Measurements from ENCODE around the gene NUF2. TPM values are rescaled to one million over a fixed set of nuclear protein-coding genes. Genes with fewer than 3 reads are reported as not detected.

NUF2 gene
- total RNA-seq, 2 donors from 2014 or later: 0.20 to 0.74 TPM

- no peaks in the 10 kb centered on the region for H3K4me1 ChIP-seq
- no peaks in the 10 kb centered on the region for H3K27me3 ChIP-seq
- H3K36me3 ChIP-seq: no peaks in the 10 kb centered on the region
- no peak for DNase-seq (ENCODE audit: low spot score)
- no peaks in the 10 kb centered on the region for H3K9me3 ChIP-seq
- H3K27ac ChIP-seq: no peak overlapping the region
- TF ChIP-seq CTCF (IDR thresholded peaks at IDR 0.05): no peak
- no peak overlapping the region for H3K4me3 ChIP-seq
Observed at GRCh38 chr1:163366555-163366954, 44.8 kb downstream of the NUF2 start.

- no peak overlapping the region for H3K27ac ChIP-seq
- H3K9me3 ChIP-seq: no peaks in the 10 kb centered on the region
- H3K4me1 ChIP-seq: no peaks in the 10 kb centered on the region
- H3K27me3 ChIP-seq: no peaks in the 10 kb centered on the region
- no peak for TF ChIP-seq CTCF (IDR thresholded peaks at IDR 0.05)
- H3K4me3 ChIP-seq: no peak overlapping the region
- no peaks in the 10 kb centered on the region for H3K36me3 ChIP-seq
- no peak for DNase-seq (ENCODE audit: low spot score)
Observed at GRCh38 chr1:163367721-163368120, 46.0 kb downstream of the NUF2 start.

- TF ChIP-seq CTCF (IDR thresholded peaks at IDR 0.05): no peak
- no peaks in the 10 kb centered on the region for H3K27me3 ChIP-seq
- H3K27ac ChIP-seq: no peak overlapping the region
- no peak overlapping the region for H3K4me3 ChIP-seq
- H3K4me1 ChIP-seq: no peaks in the 10 kb centered on the region
- no peaks in the 10 kb centered on the region for H3K36me3 ChIP-seq
- no peaks in the 10 kb centered on the region for H3K9me3 ChIP-seq
- DNase-seq (ENCODE audit: low spot score): no peak
Observed at GRCh38 chr1:163372576-163372975, 50.8 kb downstream of the NUF2 start.

- H3K4me3 ChIP-seq: no peak overlapping the region
- no peak for TF ChIP-seq CTCF (IDR thresholded peaks at IDR 0.05)
- H3K27me3 ChIP-seq: no peaks in the 10 kb centered on the region
- H3K4me1 ChIP-seq: no peaks in the 10 kb centered on the region
- no peaks in the 10 kb centered on the region for H3K36me3 ChIP-seq
- no peak for DNase-seq (ENCODE audit: low spot score)
- H3K27ac ChIP-seq: no peak overlapping the region
- H3K9me3 ChIP-seq: no peaks in the 10 kb centered on the region
Observed at GRCh38 chr1:163378554-163378953, 56.8 kb downstream of the NUF2 start.

- Histone ChIP-seq H3K9me3 (no peaks in the 10 kb centered on the region), H3K27ac (no peak overlapping the region), H3K4me3 (no peak overlapping the region), H3K36me3 (no peaks in the 10 kb centered on the region), H3K27me3 (no peaks in the 10 kb centered on the region), H3K4me1 (no peaks in the 10 kb centered on the region)
- no peak for DNase-seq (ENCODE audit: low spot score)
- TF ChIP-seq CTCF (IDR thresholded peaks at IDR 0.05): no peak
Observed at GRCh38 chr1:163379801-163380200, 58.0 kb downstream of the NUF2 start.

GRCh38 chr1:163381487-163382184 is 59.9 kb downstream of the NUF2 start:
- Histone ChIP-seq H3K27ac (no peak overlapping the region), H3K4me3 (no peak overlapping the region), H3K9me3 (no peaks in the 10 kb centered on the region), H3K27me3 (no peaks in the 10 kb centered on the region), H3K36me3 (no peaks in the 10 kb centered on the region), H3K4me1 (no peaks in the 10 kb centered on the region)
- TF ChIP-seq CTCF (IDR thresholded peaks at IDR 0.05): no peak
- DNase-seq (ENCODE audit: low spot score): no peak

All from right atrium auricular region (tissue), 2 donors.